DND-41 (cell line): ENCODE results near the gene ETF1.

Experiments used
- ATAC-seq: fragments of 200-7000 bp; cut with Tn5 transposase; 3 replicates; pipeline ENCODE4 v1.9.1; 2021; ENCODE audit warnings: low read depth; ENCODE audit not compliant: insufficient read depth
- DNase-seq: peaks from one replicate; pipeline ENCODE4 v3.0.0-alpha.2; 2020
- H2AFZ ChIP-seq: 2 replicates; pipeline ENCODE4 v1.6.0; 2012; ENCODE audit warnings: low read depth, low read length
- H3K27ac ChIP-seq: 2 replicates; pipeline ENCODE4 v1.5.1; 2012; ENCODE audit warnings: low read length, inconsistent platforms
- H3K27me3 ChIP-seq: fragments of 200-600 bp; sonication (generic); 2 replicates; pipeline ENCODE4 v1.6.0; 2012; ENCODE audit warnings: low read length, mild to moderate bottlenecking, inconsistent platforms; ENCODE audit not compliant: insufficient read depth, poor library complexity
- H3K36me3 ChIP-seq: 2 replicates; pipeline ENCODE4 v1.5.1; 2012; ENCODE audit warnings: low read length, inconsistent platforms; ENCODE audit not compliant: insufficient read depth
- H3K4me1 ChIP-seq: 2 replicates; pipeline ENCODE4 v1.5.1; 2012; ENCODE audit warnings: mild to moderate bottlenecking, low read length; ENCODE audit not compliant: insufficient read depth
- H3K4me2 ChIP-seq: 2 replicates; pipeline ENCODE4 v1.6.0; 2012; ENCODE audit warnings: mild to moderate bottlenecking, moderate library complexity, low read length, inconsistent platforms; ENCODE audit not compliant: insufficient read depth
- H3K4me3 ChIP-seq, 2 experiments: fragments of 200-600 bp in 1 of 2; shearing (Covaris generic) in 1 of 2; 2 replicates each; pipeline ENCODE4 v1.5.1; 2012 to 2016; ENCODE audit warnings: inconsistent platforms in 2 of 2, low read length in 2 of 2, mild to moderate bottlenecking in 2 of 2, low read depth in 1 of 2, moderate library complexity in 1 of 2
- H3K79me2 ChIP-seq: 2 replicates; pipeline ENCODE4 v1.6.0; 2012; ENCODE audit warnings: low read length, inconsistent platforms; ENCODE audit not compliant: insufficient read depth
- H3K9ac ChIP-seq: 2 replicates; pipeline ENCODE4 v1.6.0; 2012; ENCODE audit warnings: low read depth, mild to moderate bottlenecking, inconsistent platforms, low read length, moderate library complexity
- H3K9me3 ChIP-seq: 2 replicates; pipeline ENCODE4 v1.5.1; 2012; ENCODE audit warnings: low read length, moderate library complexity, mild to moderate bottlenecking, inconsistent platforms; ENCODE audit not compliant: insufficient read depth, severe bottlenecking
- H4K20me1 ChIP-seq: 2 replicates; pipeline ENCODE4 v1.6.0; 2012; ENCODE audit warnings: low read length; ENCODE audit not compliant: insufficient read depth
- CTCF ChIP-seq: IDR thresholded peaks from 2 replicates; pipeline ENCODE4 v1.5.1; 2012; ENCODE audit warnings: borderline replicate concordance, low read length, moderate library complexity, mild to moderate bottlenecking; ENCODE audit not compliant: poor library complexity, severe bottlenecking; ENCODE audit errors: extremely low read depth
- EZH2 ChIP-seq: IDR thresholded peaks from 3 replicates; pipeline ENCODE4 v1.6.1; 2012; ENCODE audit warnings: borderline replicate concordance, low read depth, mild to moderate bottlenecking, moderate library complexity, low read length, inconsistent platforms; ENCODE audit not compliant: severe bottlenecking

ETF1 gene

GRCh38 chr5:138502521-138502920 lies 40.5 kb downstream of the ETF1 start:
- H4K20me1 ChIP-seq: peaks cover 10% of the 10 kb centered on the region; the same call in 1 of the 2 replicates
- DNase-seq (no peak), ATAC-seq (no peak)
- TF ChIP-seq EZH2: no peak
- no peaks in the 10 kb centered on the region for H3K79me2 ChIP-seq
- no peaks in the 10 kb centered on the region for H3K4me1 ChIP-seq
- H3K9me3 ChIP-seq: no peaks in the 10 kb centered on the region
- no peak overlapping the region for H2AFZ ChIP-seq
- no peak overlapping the region for H3K9ac ChIP-seq
- H3K4me3 ChIP-seq: no peak overlapping the region
- H3K27ac ChIP-seq: no peak overlapping the region
- peaks cover 8% of the 10 kb centered on the region; the same call in 1 of the 2 replicates for H3K36me3 ChIP-seq
- no peaks in the 10 kb centered on the region for H3K27me3 ChIP-seq
- H3K4me2 ChIP-seq: no peak overlapping the region

GRCh38 chr5:138502121-138502520 lies 40.9 kb downstream of the ETF1 start:
- Histone ChIP-seq H3K36me3 (peaks cover 6% of the 10 kb centered on the region; the same call in 1 of the 2 replicates), H3K79me2 (no peaks in the 10 kb centered on the region), H4K20me1 (peaks cover 10% of the 10 kb centered on the region; the same call in 1 of the 2 replicates), H3K27ac (no peak overlapping the region), H3K4me2 (no peak overlapping the region), H2AFZ (no peak overlapping the region), H3K9ac (no peak overlapping the region), H3K9me3 (no peaks in the 10 kb centered on the region), H3K4me1 (no peaks in the 10 kb centered on the region), H3K4me3 (no peak overlapping the region), H3K27me3 (no peaks in the 10 kb centered on the region)
- TF ChIP-seq EZH2: no peak
- TF ChIP-seq CTCF: no peak
- ATAC-seq: no peak
- no peak for DNase-seq

- Histone ChIP-seq H3K36me3 (no peaks in the 10 kb centered on the region), H3K27ac (no peak overlapping the region), H3K4me3 (no peak overlapping the region), H2AFZ (no peak overlapping the region), H3K79me2 (no peaks in the 10 kb centered on the region), H3K9ac (no peak overlapping the region), H3K27me3 (no peaks in the 10 kb centered on the region), H3K4me1 (peaks cover 6% of the 10 kb centered on the region), H3K4me2 (no peak overlapping the region), H3K9me3 (no peaks in the 10 kb centered on the region), H4K20me1 (no peaks in the 10 kb centered on the region)
- ATAC-seq (no peak), DNase-seq (no peak)
- TF ChIP-seq CTCF (no peak), EZH2 (no peak)
Measured at GRCh38 chr5:138498376-138498775, 44.7 kb downstream of the ETF1 start.

DNA sequence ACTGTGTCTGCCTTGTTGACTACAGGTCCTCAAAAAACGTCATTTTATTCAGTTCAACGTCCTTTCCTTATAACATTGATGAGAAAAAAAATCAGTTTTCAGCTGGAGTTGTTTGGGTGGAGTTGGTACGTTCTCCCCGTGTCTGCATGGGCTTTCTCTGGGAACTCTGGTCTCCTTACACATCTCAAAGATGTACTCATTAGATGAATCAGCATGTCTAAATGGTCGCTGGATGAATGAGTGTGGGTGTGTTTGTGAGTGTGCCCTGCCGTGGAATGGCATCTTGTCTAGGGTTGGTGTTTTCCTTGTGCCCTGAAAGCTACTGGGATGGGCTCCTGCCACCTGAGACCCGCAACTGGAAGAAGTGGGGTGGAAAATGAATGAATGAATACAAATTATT lies 47.7 kb downstream of the ETF1 start:
- no peak overlapping the region for H3K4me2 ChIP-seq
- no peak overlapping the region for H3K9ac ChIP-seq
- no peaks in the 10 kb centered on the region for H3K36me3 ChIP-seq
- ATAC-seq (no peak), DNase-seq (no peak)
- H3K79me2 ChIP-seq: no peaks in the 10 kb centered on the region
- TF ChIP-seq CTCF: no peak
- TF ChIP-seq EZH2: no peak
- no peak overlapping the region for H2AFZ ChIP-seq
- peaks cover 27% of the 10 kb centered on the region for H3K4me1 ChIP-seq
- H3K4me3 ChIP-seq: no peak overlapping the region
- H3K9me3 ChIP-seq: no peaks in the 10 kb centered on the region
- peaks cover 14% of the 10 kb centered on the region for H3K27me3 ChIP-seq
- H4K20me1 ChIP-seq: no peaks in the 10 kb centered on the region
- H3K27ac ChIP-seq: no peak overlapping the region
